HG02852 (cell line): ENCODE measurements around the gene SEMA6A.

Experiments
- ATAC-seq: cut with Tn5 transposase; IDR thresholded peaks from one replicate; pipeline ENCODE4 v1.9.1; 2021; ENCODE audit warnings: mild to moderate bottlenecking, moderate library complexity; ENCODE audit not compliant: unreplicated experiment

SEMA6A gene

GRCh38 chr5:116576053-116576713 lies 1.6 kb upstream of the SEMA6A start:
- ATAC-seq, result peak; percentile 46

- no peak for ATAC-seq
Measured at GRCh38 chr5:116575326-116576052, 866 bp upstream of the SEMA6A start.

GRCh38 chr5:116573702-116574366 lies 789 bp downstream of the SEMA6A start:
- no peak for ATAC-seq

DNA sequence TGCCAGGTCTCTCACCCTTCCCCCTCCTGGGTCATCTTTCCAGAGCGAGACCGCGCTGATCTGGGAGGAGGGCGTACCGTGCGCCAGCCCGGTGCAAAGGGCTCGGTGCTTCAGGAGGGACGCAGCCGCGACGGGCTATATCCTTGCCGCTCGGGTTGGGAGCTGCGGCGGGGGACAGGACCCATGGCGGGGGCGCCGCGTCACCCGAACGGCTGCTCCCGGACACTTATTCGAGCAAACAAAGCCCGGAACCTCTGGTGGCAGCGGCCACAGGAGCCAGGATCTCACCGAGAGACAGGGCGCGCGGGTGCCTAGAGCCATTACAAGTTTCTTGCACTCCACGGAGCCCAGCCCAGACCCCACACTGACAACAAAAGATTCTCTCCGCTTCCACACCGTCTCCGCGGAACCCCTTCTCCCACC lies 1.3 kb downstream of the SEMA6A start:
- no peak for ATAC-seq

GRCh38 chr5:116572350-116573278 lies 2.0 kb downstream of the SEMA6A start:
- ATAC-seq, result no peak

- ATAC-seq, result no peak
Measured at GRCh38 chr5:116571568-116572349, 2.9 kb downstream of the SEMA6A start.

- ATAC-seq, result no peak
Measured at GRCh38 chr5:116569999-116570398, 4.6 kb downstream of the SEMA6A start.

DNA sequence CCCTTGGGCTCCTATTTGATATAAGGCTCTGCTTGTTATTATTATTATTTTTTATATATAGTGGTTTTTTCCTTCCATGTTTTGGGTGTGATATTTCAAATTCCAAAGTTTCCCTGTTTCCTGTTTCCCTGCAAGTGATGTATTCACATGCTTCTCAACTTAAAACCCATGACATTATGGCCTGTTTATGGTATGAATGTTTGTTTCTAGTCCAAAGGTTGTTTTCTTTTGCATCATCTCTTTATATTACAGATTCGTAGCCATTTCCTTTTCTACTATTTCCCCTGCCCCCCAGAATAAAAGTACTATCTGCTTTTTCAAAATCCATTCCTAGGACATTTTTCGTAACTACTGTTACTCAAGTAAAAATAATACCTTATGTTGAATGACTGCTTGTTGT lies 7.5 kb downstream of the SEMA6A start:
- ATAC-seq, result no peak

DNA sequence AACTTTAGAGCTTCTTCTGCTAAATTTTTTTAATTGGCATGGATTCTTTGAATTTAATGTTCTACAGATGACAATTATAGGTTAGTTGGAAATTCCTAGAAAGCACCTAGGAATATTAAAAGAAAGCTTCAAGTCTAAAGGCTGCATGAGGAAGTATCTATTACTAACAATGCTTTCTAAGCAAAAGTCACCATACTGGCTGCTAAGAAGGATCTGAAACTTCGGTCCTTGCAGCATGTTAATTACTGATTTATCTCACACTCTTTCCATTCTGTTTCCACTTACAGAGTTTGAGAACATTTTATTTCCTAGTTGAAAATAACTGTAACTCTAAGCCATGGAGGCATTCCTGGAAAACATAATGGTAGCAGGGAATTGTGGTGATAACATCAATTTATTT lies 8.4 kb downstream of the SEMA6A start:
- ATAC-seq, result no peak

DNA sequence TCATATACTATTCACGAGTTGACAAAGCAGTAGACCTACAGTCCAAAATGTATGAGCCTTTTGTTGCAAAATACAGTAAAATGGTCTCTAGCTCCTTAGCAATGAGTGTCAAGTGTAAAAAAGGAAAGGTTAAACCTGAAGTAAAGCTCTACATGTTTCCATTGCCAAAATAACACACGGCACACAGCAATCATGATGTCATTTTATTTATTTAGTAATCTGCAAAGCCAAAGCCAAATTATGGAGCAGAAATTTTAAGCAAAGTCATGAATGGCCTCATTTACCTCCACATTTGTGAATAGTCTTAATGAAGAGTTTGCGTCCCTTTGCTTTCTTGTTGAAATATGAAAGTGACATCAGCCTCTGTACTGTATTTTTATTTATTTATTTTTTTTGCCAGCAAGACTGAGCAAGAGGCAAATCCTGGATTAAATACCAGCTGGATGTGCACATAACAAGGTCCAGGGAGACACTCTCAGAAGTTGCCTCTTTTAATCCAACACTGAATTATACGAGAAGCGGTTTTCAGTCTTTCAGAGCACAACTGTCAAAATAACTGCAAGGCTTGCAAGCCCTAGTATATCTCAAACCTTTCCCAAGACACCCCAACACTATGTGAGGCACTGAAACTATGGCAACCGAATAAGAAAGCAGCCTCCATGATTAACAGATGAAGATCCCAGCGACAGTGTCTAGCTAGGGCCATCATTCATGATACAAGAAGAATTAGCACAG lies 9.7 kb downstream of the SEMA6A start:
- no peak for ATAC-seq

DNA sequence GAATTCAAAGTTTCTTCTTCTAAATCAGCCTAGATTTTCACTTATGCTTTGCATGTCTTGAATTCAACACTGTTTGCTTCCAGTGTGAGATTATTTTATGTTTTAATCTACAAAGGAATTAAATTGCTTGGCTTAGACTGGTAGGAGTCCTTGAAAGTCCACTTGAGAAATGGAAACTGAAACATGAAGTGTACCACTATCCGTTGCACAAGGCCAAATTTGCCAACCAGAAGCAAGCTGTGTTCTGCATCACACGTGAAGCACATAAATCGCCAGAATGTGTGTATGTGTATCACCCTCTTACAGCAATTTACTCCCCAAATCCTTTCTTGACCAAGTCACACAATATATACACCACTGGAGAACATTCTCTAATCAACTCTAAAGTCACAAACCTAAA lies 10.3 kb downstream of the SEMA6A start:
- no peak for ATAC-seq

GRCh38 chr5:116563736-116564308 lies 10.8 kb downstream of the SEMA6A start:
- no peak for ATAC-seq

- ATAC-seq, result no peak
Measured at GRCh38 chr5:116562669-116563068, 12.0 kb downstream of the SEMA6A start.

GRCh38 chr5:116561658-116562057 lies 13.0 kb downstream of the SEMA6A start:
- ATAC-seq, result no peak

DNA sequence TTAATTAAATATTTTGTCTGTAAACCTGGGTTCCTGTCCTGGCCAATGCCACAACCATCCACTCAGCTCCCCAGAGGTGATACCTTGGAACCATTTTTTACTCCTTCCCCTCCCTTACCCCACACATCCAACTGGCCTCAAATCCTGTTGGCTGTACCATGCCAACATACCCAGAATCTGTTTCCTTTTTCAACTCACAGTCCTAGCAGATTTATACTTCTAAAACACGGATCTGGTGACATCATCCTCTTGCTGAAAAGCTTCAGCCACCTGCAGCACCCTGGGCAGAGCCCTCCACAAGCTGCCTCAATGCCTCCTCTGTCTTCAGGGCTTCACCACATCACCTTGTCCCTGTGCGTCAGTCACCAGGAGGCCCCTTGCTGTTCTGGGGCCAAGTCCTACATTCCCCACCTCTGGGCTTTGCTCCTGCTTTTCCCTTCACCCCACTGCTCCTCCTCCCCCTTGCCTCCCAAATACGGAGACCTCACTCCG lies 14.9 kb downstream of the SEMA6A start:
- no peak for ATAC-seq

DNA sequence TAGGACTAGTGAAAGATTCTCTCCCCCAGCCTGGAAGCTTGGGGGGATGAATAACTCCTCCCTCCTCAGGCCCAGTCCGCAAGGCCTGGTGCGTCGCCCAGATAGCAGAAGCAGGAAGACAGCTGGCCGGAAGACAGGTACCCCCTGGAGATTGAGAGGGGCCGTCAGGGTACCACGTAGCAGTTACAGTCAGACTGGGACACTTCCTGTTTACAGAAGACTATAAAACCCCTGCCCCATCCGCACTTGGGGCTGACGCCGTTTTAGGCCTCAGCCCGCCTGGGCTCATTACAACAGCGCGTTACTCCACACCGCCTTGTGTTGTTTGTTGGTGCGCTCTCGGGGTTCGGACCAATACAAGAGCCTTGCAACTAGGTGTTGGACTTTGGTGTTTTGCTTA lies 15.4 kb downstream of the SEMA6A start:
- no peak for ATAC-seq

- no peak for ATAC-seq
Measured at GRCh38 chr5:116557669-116558271, 16.9 kb downstream of the SEMA6A start.

DNA sequence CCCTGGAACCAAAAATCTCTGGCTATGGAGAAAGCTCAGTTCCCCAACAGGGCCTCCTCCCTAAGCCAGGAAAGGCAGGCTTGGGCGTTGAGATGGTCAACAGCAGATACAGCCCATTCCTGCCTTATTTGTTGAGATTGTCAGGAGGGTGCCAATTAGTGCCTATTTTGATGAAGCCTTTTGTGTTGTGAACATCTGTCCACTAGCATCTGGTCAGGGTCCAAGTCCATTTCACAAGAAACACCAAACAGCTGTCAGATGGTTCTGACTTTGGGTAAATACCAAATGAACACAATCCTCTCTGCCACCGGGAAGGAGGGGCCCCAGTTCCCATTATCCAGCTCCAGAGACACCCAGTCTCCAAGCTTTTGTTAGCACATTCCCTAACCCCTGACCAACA lies 19.9 kb downstream of the SEMA6A start:
- no peak for ATAC-seq

- ATAC-seq, result no peak
Measured at GRCh38 chr5:116553366-116553765, 21.3 kb downstream of the SEMA6A start.
